PFSK-1 (cell line): ENCODE results near the gene IL4R.
A peak's percentile ranks its signal among the peaks of the same experiment; 100 is the strongest.

Source experiments
- FOXP2 ChIP-seq: optimal IDR thresholded peaks from 2 replicates; pipeline ENCODE3; 2011; ENCODE audit warnings: borderline replicate concordance, control low read depth, inconsistent platforms; ENCODE audit not compliant: insufficient read depth; ENCODE audit errors: extremely low read length, extremely low read depth
- POLR2AphosphoS5 ChIP-seq: IDR thresholded peaks from 2 replicates; pipeline ENCODE4 v1.6.1; 2012; ENCODE audit warnings: low read depth, mild to moderate bottlenecking, control low read depth, low read length, moderate library complexity
- SIN3A ChIP-seq: IDR thresholded peaks from 2 replicates; pipeline ENCODE4 v1.6.1; 2012; ENCODE audit warnings: mild to moderate bottlenecking, low read length, moderate library complexity, borderline replicate concordance; ENCODE audit not compliant: insufficient read depth
- TAF1 ChIP-seq: IDR thresholded peaks from 2 replicates; pipeline ENCODE4 v1.6.1; 2012; ENCODE audit warnings: low read length, control low read depth, borderline replicate concordance; ENCODE audit not compliant: insufficient read depth
- TF ChIP-seq, protein P1 (sequence below), 2 experiments: IDR thresholded peaks; 2 replicates each; pipeline versions ENCODE4 v1.6.1 to v1.8.0; 2011 to 2012; ENCODE audit warnings: low read depth in 2 of 2, low read length in 2 of 2, control low read depth in 1 of 2, inconsistent platforms in 1 of 2, mild to moderate bottlenecking in 1 of 2, moderate library complexity in 1 of 2; ENCODE audit not compliant: insufficient read depth in 1 of 2

Gene IL4R

GRCh38 chr16:27367461-27368357 is 53.9 kb downstream of the IL4R start:
- TF ChIP-seq FOXP2 (peak; percentile 36), TAF1 (no peak)

GRCh38 chr16:27368358-27368722 is 54.6 kb downstream of the IL4R start:
- TF ChIP-seq, protein P1, sequence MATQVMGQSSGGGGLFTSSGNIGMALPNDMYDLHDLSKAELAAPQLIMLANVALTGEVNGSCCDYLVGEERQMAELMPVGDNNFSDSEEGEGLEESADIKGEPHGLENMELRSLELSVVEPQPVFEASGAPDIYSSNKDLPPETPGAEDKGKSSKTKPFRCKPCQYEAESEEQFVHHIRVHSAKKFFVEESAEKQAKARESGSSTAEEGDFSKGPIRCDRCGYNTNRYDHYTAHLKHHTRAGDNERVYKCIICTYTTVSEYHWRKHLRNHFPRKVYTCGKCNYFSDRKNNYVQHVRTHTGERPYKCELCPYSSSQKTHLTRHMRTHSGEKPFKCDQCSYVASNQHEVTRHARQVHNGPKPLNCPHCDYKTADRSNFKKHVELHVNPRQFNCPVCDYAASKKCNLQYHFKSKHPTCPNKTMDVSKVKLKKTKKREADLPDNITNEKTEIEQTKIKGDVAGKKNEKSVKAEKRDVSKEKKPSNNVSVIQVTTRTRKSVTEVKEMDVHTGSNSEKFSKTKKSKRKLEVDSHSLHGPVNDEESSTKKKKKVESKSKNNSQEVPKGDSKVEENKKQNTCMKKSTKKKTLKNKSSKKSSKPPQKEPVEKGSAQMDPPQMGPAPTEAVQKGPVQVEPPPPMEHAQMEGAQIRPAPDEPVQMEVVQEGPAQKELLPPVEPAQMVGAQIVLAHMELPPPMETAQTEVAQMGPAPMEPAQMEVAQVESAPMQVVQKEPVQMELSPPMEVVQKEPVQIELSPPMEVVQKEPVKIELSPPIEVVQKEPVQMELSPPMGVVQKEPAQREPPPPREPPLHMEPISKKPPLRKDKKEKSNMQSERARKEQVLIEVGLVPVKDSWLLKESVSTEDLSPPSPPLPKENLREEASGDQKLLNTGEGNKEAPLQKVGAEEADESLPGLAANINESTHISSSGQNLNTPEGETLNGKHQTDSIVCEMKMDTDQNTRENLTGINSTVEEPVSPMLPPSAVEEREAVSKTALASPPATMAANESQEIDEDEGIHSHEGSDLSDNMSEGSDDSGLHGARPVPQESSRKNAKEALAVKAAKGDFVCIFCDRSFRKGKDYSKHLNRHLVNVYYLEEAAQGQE (IDR thresholded peaks at IDR 0.05; ENCODE audit: insufficient read depth in 1 of 2, low read depth in 2 of 2, low read length in 2 of 2), result no peak
- TF ChIP-seq SIN3A (no peak), FOXP2 (no peak)

DNA sequence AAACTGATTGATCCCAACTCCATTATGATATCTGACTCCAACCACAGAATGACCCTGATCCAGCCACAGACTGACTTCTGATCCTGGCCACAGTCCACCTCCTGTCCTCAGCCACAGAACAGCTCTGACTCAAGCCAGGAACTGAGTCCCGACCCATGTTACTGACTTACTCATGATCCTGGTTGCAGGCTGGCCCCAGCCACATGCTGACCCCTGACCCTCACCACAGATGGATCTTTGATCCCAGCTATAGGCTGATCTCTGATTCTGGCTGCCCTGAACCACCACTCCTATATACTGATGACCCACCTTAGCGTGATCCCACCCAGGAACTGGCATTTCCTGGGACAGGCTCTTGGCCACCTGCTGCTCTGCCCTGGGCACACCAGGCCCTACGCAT is 56.0 kb downstream of the IL4R start:
- TF ChIP-seq FOXP2, result no peak
- no peak for TF ChIP-seq TAF1
- no peak for TF ChIP-seq POLR2AphosphoS5
- TF ChIP-seq, protein P1 (IDR thresholded peaks at IDR 0.05; ENCODE audit: insufficient read depth in 1 of 2, low read depth in 2 of 2, low read length in 2 of 2), result no peak
- TF ChIP-seq SIN3A, result no peak

- TF ChIP-seq FOXP2 (no peak), TAF1 (no peak), POLR2AphosphoS5 (no peak), SIN3A (no peak)
- TF ChIP-seq, protein P1 (IDR thresholded peaks at IDR 0.05; ENCODE audit: insufficient read depth in 1 of 2, low read depth in 2 of 2, low read length in 2 of 2), result no peak
Observed at GRCh38 chr16:27370318-27370717, 56.5 kb downstream of the IL4R start.

DNA sequence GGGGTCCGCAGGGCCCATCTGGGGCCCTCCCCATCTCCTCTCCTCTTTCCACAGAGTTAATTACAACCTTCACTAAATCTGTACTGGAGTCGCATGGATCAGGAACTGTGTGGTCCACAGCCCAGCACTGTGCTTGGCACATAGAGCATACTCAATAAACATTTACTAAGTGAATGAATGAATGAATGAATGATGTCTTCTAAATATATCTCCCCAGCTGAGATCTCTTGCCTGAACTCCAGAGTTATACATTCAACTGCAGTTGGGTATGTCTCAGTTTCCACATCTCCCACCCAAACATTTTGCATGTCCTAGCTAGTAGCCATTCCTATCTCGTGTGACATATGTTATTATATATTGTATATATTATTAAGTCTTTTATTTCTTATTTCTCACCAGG is 59.5 kb downstream of the IL4R start:
- TF ChIP-seq TAF1 (no peak), SIN3A (no peak), POLR2AphosphoS5 (no peak), FOXP2 (no peak)
- TF ChIP-seq, protein P1 (IDR thresholded peaks at IDR 0.05; ENCODE audit: insufficient read depth in 1 of 2, low read depth in 2 of 2, low read length in 2 of 2), result no peak
